Mammary epithelial cell (primary cell): ENCODE results near the gene YEATS4.

ENCODE experiments used
- EZH2 ChIP-seq: IDR thresholded peaks from 2 replicates; pipeline ENCODE4 v1.6.1; 2012; ENCODE audit warnings: low read length, inconsistent platforms, borderline replicate concordance
- TF ChIP-seq, protein P1 (sequence below), 2 donors: IDR thresholded peaks in 1 of 2; conservative IDR thresholded peaks in 1 of 2; 2 replicates each; pipeline ENCODE4 v1.5.1; 2011 to 2012; ENCODE audit warnings: inconsistent platforms in 2 of 2, low read length in 2 of 2, mild to moderate bottlenecking in 2 of 2, control low read depth in 1 of 2, low read depth in 1 of 2; ENCODE audit not compliant: insufficient read depth in 1 of 2; ENCODE audit errors: extremely low read depth in 1 of 2

DNA sequence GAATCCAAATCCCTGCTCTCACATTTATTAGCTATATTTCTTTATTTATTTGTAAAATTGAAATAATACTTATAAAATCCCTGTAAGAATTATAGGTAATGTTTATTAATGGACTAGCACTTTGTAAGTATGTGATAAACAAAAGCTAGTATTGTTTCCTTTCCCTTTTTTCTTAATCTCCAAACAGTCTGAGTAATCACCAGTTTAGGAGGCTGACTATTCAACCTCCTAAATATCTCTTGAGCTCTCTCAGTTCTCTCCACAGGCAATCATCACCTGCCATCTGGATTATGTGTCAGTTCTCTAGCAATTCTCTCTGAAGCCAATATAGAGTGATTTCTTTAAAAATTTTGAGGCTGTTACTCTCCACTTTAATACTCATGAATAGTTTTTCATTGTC is 20.6 kb upstream of the YEATS4 start:
- TF ChIP-seq, protein P1, sequence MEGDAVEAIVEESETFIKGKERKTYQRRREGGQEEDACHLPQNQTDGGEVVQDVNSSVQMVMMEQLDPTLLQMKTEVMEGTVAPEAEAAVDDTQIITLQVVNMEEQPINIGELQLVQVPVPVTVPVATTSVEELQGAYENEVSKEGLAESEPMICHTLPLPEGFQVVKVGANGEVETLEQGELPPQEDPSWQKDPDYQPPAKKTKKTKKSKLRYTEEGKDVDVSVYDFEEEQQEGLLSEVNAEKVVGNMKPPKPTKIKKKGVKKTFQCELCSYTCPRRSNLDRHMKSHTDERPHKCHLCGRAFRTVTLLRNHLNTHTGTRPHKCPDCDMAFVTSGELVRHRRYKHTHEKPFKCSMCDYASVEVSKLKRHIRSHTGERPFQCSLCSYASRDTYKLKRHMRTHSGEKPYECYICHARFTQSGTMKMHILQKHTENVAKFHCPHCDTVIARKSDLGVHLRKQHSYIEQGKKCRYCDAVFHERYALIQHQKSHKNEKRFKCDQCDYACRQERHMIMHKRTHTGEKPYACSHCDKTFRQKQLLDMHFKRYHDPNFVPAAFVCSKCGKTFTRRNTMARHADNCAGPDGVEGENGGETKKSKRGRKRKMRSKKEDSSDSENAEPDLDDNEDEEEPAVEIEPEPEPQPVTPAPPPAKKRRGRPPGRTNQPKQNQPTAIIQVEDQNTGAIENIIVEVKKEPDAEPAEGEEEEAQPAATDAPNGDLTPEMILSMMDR (conservative IDR thresholded peaks at IDR 0.05 in 1 of 2, IDR thresholded peaks at IDR 0.05 in 1 of 2; ENCODE audit: extremely low read depth in 1 of 2, insufficient read depth in 1 of 2, low read depth in 1 of 2, low read length in 2 of 2): no peak
- no peak for TF ChIP-seq EZH2
